ENCODE data around the gene RBP5. TPM values are rescaled to one million over a fixed set of nuclear protein-coding genes. Genes with fewer than 3 reads are reported as not detected.

The RBP5 gene
- total and polyA plus RNA-seq, 10 of the 15 experiments (the other 5 are each of a cell fraction or from before 2014, with no cell fraction given): 0.11 to 1.1 (median 0.31) TPM; not detected in 4

- POLR2A ChIA-PET: no interaction called here
- H3K9me3 ChIP-seq (replicated peaks; ENCODE audit: control insufficient read depth, insufficient read depth, low read length): no peaks in the 10 kb centered on the region
- H3K27me3 ChIP-seq (replicated peaks in 1 of 2; ENCODE audit: control insufficient read depth in 2 of 2, insufficient read depth in 2 of 2, low read length in 1 of 2): no peaks in the 10 kb centered on the region
- intact Hi-C loops (cut with micrococcal nuclease; ENCODE audit: unreplicated experiment): no loop called here
- no peaks in the 10 kb centered on the region for H3K4me1 ChIP-seq (ENCODE audit: control insufficient read depth, insufficient read depth, low read length)
- RAD21 ChIA-PET (ENCODE audit: unreplicated experiment): no interaction called here
- no peaks in the 10 kb centered on the region for H4K20me1 ChIP-seq (ENCODE audit: control insufficient read depth, insufficient read depth)
- BruUV-seq (replicated peaks): no TSS peak
- ATAC-seq (no peak), FAIRE-seq (no peak), DNase-seq (ENCODE audit: low read depth, low spot score) (no peak)
- SMC1A ChIA-PET (ENCODE audit: uncharacterized antibody, unreplicated experiment): no interaction called here
- CTCF ChIA-PET: no interaction called here
- H3K4me3 ChIP-seq: no peak overlapping the region
- H3K27ac ChIP-seq (ENCODE audit: control insufficient read depth, insufficient read depth): no peak overlapping the region
- H2AFZ ChIP-seq (ENCODE audit: control insufficient read depth, low read depth, low read length): no peak overlapping the region
- no peak overlapping the region for H3K4me2 ChIP-seq (ENCODE audit: control insufficient read depth, insufficient read depth)
- H3K79me2 ChIP-seq (ENCODE audit: control insufficient read depth, insufficient read depth, low read length): no peaks in the 10 kb centered on the region
- no peak overlapping the region for H3K9ac ChIP-seq (ENCODE audit: control insufficient read depth, insufficient read depth, low read length)
- in situ Hi-C loops (cut with MboI): no loop called here
- WGBS (ENCODE audit: insufficient coverage, insufficient replicate concordance, low lambda C conversion rate, missing lambda C conversion rate): 84% methylated on average over 11 of the region's 17 CpGs
- no peaks in the 10 kb centered on the region; a peak in 3 of 4 replicates for H3K36me3 ChIP-seq (ENCODE audit: control insufficient read depth in 2 of 2, insufficient read depth in 2 of 2, low read length in 1 of 2)
- TF ChIP-seq MXI1 (IDR thresholded peaks at IDR 0.05; ENCODE audit: low read depth, low read length): no peak
These were observed 28.7 kb upstream of the RBP5 start for GRCh38 chr12:7157391-7157790.

GRCh38 chr12:7156259-7157197, 27.8 kb upstream of the RBP5 start:
- BruUV-seq (replicated peaks): no TSS peak
- TF ChIP-seq SREBF2 (IDR thresholded peaks at IDR 0.05; ENCODE audit: low read length): no peak
- TF ChIP-seq MEF2B (IDR thresholded peaks at IDR 0.05; ENCODE audit: partially characterized antibody, poor library complexity, severe bottlenecking): no peak
- TF ChIP-seq ATF7 (IDR thresholded peaks at IDR 0.05; ENCODE audit: low read depth): no peak
- TF ChIP-seq KLF5 (IDR thresholded peaks at IDR 0.05; ENCODE audit: partially characterized antibody): no peak
- TF ChIP-seq, protein P1, sequence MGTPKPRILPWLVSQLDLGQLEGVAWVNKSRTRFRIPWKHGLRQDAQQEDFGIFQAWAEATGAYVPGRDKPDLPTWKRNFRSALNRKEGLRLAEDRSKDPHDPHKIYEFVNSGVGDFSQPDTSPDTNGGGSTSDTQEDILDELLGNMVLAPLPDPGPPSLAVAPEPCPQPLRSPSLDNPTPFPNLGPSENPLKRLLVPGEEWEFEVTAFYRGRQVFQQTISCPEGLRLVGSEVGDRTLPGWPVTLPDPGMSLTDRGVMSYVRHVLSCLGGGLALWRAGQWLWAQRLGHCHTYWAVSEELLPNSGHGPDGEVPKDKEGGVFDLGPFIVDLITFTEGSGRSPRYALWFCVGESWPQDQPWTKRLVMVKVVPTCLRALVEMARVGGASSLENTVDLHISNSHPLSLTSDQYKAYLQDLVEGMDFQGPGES (IDR thresholded peaks at IDR 0.05): no peak
- no peak for TF ChIP-seq CREM (IDR thresholded peaks at IDR 0.05; ENCODE audit: low read depth)
- TF ChIP-seq, protein P2, sequence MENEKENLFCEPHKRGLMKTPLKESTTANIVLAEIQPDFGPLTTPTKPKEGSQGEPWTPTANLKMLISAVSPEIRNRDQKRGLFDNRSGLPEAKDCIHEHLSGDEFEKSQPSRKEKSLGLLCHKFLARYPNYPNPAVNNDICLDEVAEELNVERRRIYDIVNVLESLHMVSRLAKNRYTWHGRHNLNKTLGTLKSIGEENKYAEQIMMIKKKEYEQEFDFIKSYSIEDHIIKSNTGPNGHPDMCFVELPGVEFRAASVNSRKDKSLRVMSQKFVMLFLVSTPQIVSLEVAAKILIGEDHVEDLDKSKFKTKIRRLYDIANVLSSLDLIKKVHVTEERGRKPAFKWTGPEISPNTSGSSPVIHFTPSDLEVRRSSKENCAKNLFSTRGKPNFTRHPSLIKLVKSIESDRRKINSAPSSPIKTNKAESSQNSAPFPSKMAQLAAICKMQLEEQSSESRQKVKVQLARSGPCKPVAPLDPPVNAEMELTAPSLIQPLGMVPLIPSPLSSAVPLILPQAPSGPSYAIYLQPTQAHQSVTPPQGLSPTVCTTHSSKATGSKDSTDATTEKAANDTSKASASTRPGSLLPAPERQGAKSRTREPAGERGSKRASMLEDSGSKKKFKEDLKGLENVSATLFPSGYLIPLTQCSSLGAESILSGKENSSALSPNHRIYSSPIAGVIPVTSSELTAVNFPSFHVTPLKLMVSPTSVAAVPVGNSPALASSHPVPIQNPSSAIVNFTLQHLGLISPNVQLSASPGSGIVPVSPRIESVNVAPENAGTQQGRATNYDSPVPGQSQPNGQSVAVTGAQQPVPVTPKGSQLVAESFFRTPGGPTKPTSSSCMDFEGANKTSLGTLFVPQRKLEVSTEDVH (IDR thresholded peaks at IDR 0.05; ENCODE audit: low read depth, partially characterized antibody): no peak
- no peak for TF ChIP-seq TAF1 (IDR thresholded peaks at IDR 0.05; ENCODE audit: borderline replicate concordance, low read depth, low read length)
- no peak for TF ChIP-seq NFIC (IDR thresholded peaks at IDR 0.05; ENCODE audit: low read depth, low read length)
- no peak for TF ChIP-seq RELA (IDR thresholded peaks at IDR 0.05; ENCODE audit: borderline replicate concordance, partially characterized antibody)

More at GRCh38 chr12:7156259-7157197, 27.8 kb upstream of the RBP5 start:
- in situ Hi-C loops (cut with MboI) (no loop called here), intact Hi-C loops (cut with micrococcal nuclease; ENCODE audit: unreplicated experiment) (no loop called here)
- H2AFZ ChIP-seq (ENCODE audit: control insufficient read depth, low read depth, low read length): no peak overlapping the region
- H3K4me2 ChIP-seq (ENCODE audit: control insufficient read depth, insufficient read depth): no peak overlapping the region
- no peak for FAIRE-seq
- ChIA-PET CTCF (interaction anchor here (0.6 kb wide), 1 partner anchor 15 kb away, joined by 3 read pairs; no protein-coding TSS in a partner anchor), SMC1A (ENCODE audit: uncharacterized antibody, unreplicated experiment) (no interaction called here), POLR2A (no interaction called here), RAD21 (ENCODE audit: unreplicated experiment) (no interaction called here)
- no peak for DNase-seq (ENCODE audit: low read depth, low spot score)
- H3K9me3 ChIP-seq (replicated peaks; ENCODE audit: control insufficient read depth, insufficient read depth, low read length): no peaks in the 10 kb centered on the region
- no peak overlapping the region for H3K9ac ChIP-seq (ENCODE audit: control insufficient read depth, insufficient read depth, low read length)
- no peak overlapping the region for H3K4me3 ChIP-seq
- no peak overlapping the region for H3K27ac ChIP-seq (ENCODE audit: control insufficient read depth, insufficient read depth)
- H3K27me3 ChIP-seq (replicated peaks in 1 of 2; ENCODE audit: control insufficient read depth in 2 of 2, insufficient read depth in 2 of 2, low read length in 1 of 2): no peaks in the 10 kb centered on the region
- ATAC-seq: no peak
- H3K79me2 ChIP-seq (ENCODE audit: control insufficient read depth, insufficient read depth, low read length): no peaks in the 10 kb centered on the region
- no peaks in the 10 kb centered on the region; a peak in 3 of 4 replicates for H3K36me3 ChIP-seq (ENCODE audit: control insufficient read depth in 2 of 2, insufficient read depth in 2 of 2, low read length in 1 of 2)
- no peaks in the 10 kb centered on the region for H4K20me1 ChIP-seq (ENCODE audit: control insufficient read depth, insufficient read depth)
- H3K4me1 ChIP-seq (ENCODE audit: control insufficient read depth, insufficient read depth, low read length): no peaks in the 10 kb centered on the region
- WGBS (ENCODE audit: insufficient coverage, insufficient replicate concordance, low lambda C conversion rate, missing lambda C conversion rate): 85% methylated on average over 18 of the region's 24 CpGs
